HG03520 (cell line): Measurements from ENCODE around the gene KAT8.
"Not testable (repeated sequence)": the region's sequence is repeated elsewhere in the genome, so short reads cannot be mapped to it uniquely, and the experiment has no call there.

Source experiments
- ATAC-seq: cut with Tn5 transposase; IDR thresholded peaks from one replicate; pipeline ENCODE4 v1.9.1; 2021; ENCODE audit warnings: mild to moderate bottlenecking, moderate library complexity; ENCODE audit not compliant: unreplicated experiment

The KAT8 gene

DNA sequence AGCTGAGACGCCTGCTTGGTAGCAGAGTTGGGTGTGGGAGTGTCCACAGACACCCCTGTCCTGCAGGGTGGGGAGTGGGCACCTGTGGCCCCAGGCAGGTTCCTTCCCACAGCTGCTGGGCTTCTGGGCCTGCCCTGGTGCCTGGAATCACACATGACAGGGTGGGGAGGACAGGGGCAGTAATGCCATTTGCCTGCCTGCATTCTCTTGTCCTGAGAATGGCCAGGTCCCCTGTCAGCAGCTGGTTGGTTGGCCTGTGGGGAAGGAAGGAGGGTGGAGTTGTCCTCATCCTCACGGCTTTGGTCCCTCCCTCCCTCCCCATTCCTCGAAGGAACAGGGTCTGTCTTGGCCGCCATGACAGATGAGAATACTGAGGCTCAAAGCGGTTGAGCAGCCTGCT lies 33.9 kb upstream of the KAT8 start:
- ATAC-seq: no peak

DNA sequence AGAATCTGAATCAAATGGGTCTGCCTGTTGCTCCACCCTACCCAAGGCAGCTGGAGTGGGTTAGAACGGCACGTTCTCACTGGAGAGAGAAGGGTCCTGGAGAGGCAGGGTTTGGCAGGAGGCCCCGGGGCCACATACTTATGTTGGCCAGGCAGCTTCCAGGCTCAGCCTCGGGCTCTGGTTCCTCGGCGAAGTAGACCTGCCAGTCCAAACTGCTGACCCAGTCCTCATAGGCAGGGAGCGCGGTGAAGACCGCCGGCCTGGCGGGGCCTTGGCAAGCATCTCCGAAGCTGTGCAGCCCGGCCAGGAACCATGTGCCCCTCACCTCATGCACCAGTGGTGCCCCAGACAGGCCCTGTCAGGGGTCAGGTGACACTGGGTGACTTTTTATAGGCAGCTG lies 33.5 kb upstream of the KAT8 start:
- no peak for ATAC-seq

DNA sequence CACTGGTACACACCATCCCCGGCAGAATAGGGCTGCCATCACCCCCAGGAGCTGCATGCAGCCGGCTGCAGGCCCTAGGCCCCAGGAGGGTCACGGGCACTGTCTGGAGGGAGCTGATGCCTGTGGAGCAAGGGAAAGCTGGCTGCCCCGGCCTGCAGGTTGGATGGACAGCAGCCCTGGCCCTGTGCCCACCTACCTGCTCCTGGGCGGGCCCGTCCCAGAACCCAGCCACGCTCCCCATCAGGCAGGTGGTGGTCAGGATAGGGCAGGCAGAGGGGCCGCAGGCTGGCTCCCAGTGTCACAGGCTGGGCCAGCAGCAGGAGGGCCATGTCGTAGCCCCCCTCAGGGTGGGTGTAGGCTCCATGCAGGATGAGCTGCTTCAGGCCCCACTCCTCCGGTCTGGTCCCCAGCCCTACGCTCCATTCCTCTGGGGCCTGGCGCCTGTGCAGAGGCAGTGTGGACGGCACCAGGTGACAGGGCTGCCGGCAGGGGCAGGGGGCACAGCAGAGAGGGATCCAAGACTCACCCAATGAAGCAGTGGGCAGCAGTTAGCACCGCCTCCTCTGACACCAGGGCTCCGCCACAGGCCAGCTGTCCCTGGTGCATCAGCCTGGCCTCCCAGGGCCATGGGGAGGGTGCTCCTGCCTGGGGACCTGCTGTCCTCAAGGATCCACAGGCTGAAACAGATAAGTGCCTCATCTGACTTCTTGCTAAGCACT lies 32.7 kb upstream of the KAT8 start:
- ATAC-seq: no peak

DNA sequence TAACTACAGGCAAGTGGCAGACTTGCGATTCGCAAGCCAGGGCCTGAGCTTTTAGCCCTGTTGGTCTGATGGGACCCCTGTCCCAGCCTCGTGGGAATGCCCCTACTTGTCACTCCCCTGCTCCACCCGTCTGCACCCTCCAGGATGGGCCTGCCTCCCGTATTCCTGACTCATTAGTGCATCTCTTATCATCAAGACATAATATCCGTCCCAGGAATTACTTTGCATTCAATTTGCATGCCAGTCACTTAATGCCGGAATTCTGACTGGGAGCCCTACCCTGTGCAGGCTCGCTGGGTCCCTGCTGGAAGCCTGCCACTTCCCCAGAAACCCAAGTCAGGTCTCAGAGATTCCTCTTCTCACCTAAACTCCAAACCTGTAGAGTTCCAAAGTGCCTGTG lies 32.1 kb upstream of the KAT8 start:
- ATAC-seq: no peak

DNA sequence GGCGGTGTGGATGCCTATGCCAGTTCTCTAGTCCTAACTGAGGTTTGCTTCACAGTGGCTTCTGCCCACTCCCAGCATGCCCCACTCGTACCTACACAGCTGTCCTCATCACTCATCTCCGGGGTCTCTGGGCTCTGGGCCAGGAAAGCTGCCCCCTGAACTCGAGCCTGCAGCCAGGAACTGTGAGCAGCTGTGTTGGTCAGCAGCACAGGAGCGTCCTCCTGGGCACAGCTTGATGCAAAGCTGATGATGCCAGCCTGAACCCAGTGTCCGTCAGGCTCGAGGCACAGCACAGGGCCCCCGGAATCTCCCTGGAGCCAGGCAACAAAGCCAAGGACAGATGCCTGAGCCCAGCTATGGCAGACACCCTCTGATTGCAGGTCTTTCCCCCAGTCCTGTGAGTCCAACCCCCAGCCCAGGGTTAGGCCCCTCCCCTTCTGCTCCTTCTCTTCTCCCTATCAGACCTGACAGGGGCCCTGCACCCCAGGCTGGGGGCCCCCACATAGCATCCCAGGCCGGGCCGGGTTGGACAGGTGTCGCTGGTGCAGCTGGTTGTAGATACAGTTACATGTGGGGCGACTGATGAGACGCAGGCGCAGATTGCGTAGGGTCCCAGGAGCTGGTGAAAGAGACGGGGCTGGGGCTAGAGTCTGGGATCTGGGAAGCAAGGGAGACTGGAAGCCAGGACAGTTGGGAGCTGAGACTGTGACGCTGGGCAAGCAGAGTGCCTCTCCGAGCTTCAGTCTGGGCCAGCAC lies 31.4 kb upstream of the KAT8 start:
- ATAC-seq: no peak

DNA sequence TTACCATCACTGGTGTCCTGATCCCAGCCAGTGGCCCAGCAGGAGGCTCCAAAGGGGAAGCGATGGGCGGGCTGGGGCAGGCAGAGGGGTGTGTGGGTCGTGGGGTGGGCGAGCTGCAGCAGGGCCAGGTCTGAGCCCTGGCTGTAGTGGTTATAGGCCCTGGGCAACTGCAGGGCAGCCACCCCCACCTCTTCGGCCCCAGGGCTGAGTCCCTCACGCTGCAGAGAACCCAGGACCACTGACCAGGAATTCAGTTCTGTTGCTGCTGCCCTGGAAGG lies 30.9 kb upstream of the KAT8 start:
- no peak for ATAC-seq

DNA sequence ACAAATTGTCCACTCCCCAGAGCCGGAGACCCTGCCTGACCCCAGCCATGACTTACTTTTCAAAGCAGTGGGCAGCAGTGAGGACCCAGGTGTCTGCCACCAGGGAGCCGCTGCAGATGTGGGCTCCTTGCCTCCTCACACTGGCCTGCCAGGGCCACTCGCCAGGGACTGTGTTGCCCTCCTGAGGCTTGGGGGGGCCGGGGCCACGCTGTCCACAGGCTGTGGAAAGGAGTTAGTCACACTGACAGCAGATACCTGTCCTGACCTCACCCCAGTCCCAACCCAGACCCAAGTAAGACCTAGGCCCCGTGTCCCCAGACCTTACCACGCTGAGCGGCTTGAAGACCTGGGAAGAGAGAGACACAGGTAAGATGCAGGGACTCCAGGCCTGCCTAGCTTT lies 30.0 kb upstream of the KAT8 start:
- no peak for ATAC-seq

DNA sequence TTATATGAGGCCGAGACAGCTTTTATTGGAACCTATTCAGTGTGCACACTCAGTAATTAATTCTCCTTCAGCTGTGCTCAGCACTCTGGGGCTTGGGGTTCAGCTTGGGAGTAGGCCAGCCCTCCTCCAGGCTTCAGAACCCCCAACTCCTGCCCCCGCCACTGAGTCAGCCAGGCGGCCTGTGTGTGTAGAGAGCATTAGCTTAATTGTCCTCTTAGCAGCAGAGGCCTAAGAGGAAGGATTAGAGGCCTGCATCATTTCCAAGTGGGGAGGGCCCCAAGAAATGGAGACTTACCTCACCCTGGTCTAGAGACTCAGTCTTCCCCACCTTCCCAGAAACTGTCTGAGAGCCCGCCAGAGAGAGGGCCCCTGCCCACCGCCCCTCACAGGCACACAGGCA lies 29.5 kb upstream of the KAT8 start:
- no peak for ATAC-seq

DNA sequence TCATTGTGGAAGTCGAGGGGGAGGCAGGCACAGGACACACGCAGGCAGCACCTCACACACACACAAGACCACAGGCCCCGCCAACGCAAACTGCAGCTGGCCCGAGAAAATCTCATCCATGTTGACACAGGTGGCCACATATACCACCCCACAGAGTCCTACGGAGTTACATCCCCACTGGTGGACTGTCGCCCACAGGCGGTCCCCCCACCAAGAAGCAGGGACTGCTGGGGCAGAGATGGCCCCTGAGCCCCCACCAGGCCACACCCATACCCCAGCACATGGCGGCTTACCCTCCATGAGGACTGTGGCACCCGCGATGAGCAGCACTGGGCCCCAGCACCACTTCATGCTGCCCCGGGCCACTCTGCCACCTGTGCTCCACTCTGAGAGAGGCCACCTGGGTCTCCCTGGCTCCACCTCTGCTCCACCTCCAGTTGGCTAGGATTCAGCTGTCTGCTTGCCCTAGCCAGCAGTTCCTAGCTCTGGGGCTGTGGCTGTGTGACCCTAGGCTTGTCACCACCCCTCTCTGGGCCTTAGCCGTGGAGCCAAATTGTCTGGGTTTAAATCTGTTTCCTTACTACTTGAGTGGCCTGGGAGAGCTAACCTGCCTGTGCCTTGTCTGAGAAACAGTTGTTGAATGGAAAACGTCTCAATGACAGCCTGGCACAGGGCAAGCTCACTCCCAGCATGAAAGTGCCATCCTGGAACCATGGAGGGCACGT lies 28.8 kb upstream of the KAT8 start, which contains the start of gene PRSS53:
Gene PRSS53, minus strand, starts transcription at position 485 of the 725 bp plus-strand sequence. Its CDS starts 134 bp downstream, at position 351.
- ATAC-seq: no peak

DNA sequence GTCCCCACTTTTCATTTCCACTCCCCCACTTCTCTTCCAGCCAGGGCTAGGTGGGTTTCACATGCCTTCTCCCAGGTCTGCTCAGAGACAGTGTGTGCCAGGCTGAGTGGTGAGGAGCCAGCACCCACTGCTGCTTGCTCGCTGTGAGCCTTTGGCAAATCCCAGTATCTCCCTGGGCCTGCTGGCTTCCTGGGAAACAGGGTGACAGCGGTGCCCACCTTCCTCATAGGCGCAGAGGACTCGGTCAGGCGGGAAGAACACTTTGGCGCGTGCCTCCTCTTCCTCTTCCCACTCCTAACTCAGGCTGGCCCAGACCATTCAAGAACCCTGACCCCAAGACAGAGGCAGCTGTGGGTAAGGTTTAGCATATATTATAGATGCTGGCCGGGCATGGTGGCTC lies 28.3 kb upstream of the KAT8 start:
- no peak for ATAC-seq

DNA sequence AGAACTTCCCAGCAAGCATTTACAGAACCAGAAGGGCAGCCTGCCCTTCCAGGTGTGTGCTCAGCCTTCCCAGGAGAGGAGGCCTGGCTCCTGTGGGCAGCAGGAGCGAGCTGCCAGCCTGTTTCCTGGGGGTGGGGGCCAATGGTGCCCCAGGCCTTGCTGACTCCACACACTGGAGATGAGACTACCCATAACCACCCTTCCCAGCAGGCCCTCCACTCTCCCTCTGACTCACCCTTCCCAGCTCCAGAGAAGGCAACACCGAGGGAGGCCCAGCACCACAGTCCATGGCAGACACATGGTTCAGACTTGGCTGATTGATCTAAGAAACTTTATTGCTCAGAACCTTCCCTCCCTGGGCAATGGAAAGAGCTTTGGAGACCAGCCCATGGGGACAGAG lies 26.9 kb upstream of the KAT8 start:
- ATAC-seq: no peak

DNA sequence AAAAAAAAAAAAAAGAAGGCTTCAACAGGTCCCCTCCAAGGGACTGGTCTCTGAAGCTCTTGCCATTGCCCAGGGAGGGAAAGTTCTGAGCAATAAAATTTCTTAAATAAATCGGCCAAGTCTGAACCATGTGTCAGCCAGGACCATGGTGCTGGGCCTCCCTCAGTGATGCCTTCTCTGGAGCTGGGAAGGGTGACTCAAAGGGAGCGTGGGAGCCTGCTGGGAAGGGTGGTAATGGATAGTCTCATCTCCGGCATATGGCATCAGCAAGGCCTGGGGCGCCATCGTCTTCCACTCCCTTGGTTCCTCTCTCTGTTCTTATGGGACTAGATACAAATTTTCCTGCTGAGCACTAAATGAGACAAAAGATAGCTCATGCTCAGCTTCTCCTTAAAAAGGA lies 25.1 kb upstream of the KAT8 start:
- no peak for ATAC-seq

DNA sequence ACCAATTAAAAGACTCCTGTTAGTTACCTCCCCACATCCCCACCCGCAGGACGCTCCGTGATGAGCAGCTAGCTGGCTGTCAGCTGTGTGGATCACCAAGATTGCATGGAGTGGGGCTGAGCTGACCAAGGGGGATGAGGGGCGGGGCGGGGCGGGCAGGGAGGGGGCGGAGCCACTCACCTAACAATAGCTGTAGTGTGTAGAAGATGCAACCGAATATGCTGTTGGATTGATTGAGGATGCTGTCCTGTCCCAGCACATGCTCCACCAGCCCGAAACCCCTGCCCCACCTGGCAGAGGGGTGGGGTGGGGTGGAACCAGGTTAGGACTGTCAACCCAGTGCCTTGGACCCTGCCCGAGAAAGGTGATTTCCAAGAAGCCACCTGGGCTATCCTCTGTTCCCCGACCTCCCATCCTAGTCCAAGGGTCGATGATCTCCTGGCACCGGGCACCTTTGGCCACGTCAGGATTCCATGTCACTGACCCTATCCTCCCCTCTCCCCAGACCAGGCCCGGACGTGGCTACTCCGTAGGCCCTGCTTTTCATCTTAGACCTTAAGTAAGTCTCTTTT lies 24.2 kb upstream of the KAT8 start:
- ATAC-seq: no peak

DNA sequence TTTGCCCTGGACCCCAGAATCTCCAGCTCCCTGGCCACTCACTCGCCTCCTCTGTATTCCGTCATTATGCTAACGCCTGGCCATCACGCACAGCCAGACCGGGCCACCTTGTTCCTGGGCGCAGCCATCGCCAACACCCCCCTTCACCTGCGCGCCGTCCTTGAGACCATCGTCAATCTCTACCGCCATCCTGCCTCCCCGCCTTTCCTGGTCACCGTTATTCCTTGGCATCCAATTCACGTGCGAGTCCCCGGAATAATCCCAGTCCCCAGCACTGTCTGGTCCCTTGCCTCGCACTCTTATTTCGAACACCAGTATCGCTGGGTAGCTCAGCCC lies 23.4 kb upstream of the KAT8 start:
- ATAC-seq: no peak

DNA sequence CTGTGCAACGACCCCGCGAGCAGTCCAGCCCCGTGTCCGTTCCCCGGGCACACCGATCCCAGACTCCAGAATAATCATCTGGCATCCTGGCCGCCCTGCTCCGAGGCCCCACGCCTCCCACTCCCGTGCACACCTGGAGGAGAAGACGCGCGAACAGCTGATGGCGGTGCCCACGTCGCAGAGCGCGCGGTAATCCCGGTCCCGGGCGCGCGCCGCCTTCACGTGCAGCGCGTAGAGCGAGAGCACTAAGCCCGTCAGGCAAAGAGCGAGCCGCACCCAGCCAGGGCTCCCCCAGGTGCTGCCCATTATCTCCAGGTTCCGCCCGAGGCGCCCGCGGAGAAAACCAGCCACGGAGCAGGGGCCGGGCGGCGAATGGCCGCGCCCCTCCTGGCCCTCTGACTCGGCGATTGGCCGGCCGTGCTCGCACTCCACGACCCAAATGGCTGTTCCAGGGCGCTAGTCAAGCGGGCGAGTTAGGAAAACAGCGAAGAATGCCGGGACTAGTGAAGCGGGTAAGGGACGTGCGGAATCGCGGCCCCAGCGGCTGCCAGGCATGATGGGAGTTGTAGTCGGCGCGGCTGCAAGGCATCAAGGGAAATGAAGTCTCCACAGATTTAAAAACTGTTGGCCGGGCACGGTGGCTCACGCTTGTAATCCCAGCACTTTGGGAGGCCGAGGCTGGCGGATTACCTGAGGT lies 22.9 kb upstream of the KAT8 start, which contains the start of gene VKORC1:
Gene VKORC1, minus strand, starts transcription at position 374 of the 697 bp plus-strand sequence. Its CDS starts 68 bp downstream, at position 306.
- peak; percentile 80 for ATAC-seq

DNA sequence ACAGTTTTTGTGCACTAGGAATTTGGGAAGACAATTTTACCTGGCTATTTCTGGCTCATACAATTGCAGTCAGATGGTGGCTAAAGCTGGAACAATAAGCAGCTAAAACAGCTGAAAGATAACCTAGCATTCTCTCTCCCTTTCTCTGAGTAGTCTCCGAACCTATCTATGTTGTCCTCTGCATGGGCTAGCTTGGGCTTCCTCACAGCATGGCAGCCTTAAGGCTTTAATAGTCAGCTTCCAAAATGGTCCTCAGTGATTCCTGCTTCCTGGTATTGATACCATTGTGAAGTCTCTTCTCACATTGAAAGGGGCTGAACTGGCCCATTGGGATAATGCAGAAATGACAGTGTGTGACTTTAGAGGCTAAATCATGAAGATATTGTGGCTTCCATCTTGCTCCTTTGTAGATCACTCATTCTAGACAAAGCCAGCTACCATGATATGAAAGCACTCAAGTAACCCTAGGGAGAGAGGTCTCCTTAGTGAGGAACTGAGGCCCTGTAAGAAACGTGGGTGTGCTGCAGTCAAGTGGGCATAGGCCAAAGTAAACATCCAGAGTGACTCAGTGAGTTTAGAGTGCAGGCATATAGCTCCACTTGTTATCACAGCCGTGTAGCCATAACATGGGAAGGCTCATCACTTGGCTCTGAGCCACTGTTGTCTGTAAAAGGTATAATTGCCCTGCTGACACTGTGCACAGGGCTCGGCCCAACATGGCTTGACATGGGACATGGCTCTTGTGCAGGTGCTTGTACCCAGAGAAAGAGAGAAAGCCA lies 17.4 kb upstream of the KAT8 start:
- ATAC-seq: no peak

DNA sequence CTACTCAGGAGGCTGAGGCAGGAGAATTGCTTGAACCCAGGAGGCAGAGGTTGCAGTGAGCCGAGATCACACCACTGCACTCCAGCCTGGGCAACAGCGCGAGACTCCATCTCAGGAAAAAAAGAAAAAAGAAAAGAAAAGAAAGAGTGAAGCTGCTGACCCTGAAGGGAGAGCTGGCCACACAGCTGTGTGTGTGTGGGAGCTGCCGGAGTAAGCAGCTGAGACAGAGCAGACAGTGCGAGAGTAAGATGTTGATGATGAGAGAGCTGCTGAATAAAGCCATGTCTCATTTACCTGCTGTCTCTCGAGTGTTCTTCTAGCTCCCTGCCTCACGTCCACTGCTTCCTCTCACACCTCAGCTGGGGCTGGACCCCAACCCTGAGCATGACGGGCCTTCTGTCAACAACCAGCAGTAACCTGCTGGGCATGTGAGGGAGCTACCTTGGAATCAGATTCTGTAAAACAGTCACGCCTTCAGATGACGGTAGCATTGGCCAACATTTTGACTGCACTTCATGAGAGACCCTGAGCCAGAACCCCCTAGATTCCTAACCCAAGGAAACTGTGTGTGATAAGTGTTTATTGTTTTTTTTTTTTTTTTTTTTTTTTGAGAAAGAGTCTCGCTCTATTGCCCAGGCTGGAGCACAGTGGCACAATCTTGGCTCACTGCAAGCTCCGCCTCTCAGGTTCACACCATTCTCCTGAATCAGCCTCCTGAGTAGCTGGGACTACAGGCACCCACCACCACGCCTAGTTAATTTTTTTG lies 16.4 kb upstream of the KAT8 start:
- ATAC-seq: not testable (repeated sequence)

DNA sequence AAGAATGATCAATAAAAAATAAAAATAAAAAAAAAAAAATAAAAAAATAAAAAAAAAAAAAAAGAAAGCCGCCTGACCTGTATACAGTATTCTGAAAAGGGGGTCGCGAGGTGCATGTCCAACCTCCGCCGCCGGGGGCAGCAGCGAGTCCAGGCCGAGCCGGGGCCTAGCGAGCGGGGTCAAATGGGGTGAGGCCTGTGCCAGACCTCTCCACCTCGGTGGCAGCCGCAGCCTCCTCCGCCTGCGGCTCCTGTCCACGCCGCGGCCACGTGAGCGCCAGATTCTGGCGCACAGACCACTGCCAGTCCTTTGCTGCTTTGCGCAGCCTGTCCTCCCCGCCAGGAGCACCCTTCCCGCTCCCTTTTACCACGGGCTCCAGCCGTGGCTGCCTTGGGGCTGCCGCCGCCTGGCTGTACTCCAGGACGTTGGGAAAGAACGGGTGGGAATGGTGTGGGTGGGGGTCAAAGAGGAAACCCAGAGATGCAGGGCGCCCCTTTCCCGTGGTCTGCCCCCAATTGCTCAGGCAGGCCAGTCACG lies 11.7 kb upstream of the KAT8 start:
- no peak for ATAC-seq
